HepG2 (cell line): ENCODE results near the gene TMIGD2. TPM values are rescaled to one million over a fixed set of nuclear protein-coding genes. Genes with fewer than 3 reads are reported as not detected.

ENCODE experiments used
- ASH2L ChIP-seq: fragments of 300-600, 200-600 bp; sonication (generic); IDR thresholded peaks from 2 replicates; pipeline ENCODE4 v1.7.0; 2017; ENCODE audit warnings: low read depth, mild to moderate bottlenecking, moderate library complexity, mixed read lengths, low read length; ENCODE audit not compliant: insufficient read length
- CSRNP1 ChIP-seq: sonication (generic); formaldehyde crosslinking; IDR thresholded peaks from 2 replicates; pipeline ENCODE4 v1.8.1; 2023; ENCODE audit warnings: mild to moderate bottlenecking, missing genetic modification reagents
- FOXA3 ChIP-seq: IDR thresholded peaks from 2 replicates; pipeline ENCODE4 v1.6.1; 2016; ENCODE audit warnings: missing genetic modification reagents, missing compliant biosample characterization
- HIVEP1 ChIP-seq: sonication (generic); formaldehyde crosslinking; IDR thresholded peaks from 2 replicates; pipeline ENCODE4 v1.4.0; 2020; ENCODE audit warnings: mild to moderate bottlenecking, missing genetic modification reagents
- KDM2A ChIP-seq: sonication (generic); formaldehyde crosslinking; IDR thresholded peaks from 2 replicates; pipeline ENCODE4 v1.4.0; 2020; ENCODE audit warnings: low read depth, missing genetic modification reagents, borderline replicate concordance
- MAZ ChIP-seq, 2 experiments: sonication (generic) in 1 of 2; formaldehyde crosslinking in 1 of 2; IDR thresholded peaks; 2 replicates each; pipeline versions ENCODE4 v1.5.0 to v1.6.1; 2012 to 2020; ENCODE audit warnings: low read depth in 2 of 2, mild to moderate bottlenecking in 2 of 2, borderline replicate concordance in 1 of 2, improper control_type of control experiment in 1 of 2, low read length in 1 of 2, missing genetic modification reagents in 1 of 2, moderate library complexity in 1 of 2
- REL ChIP-seq: sonication (generic); formaldehyde crosslinking; conservative IDR thresholded peaks from 2 replicates; pipeline ENCODE4 v1.8.0; 2022; ENCODE audit warnings: mild to moderate bottlenecking, missing genetic modification reagents, moderate library complexity
- SP4 ChIP-seq: sonication (generic); formaldehyde crosslinking; IDR thresholded peaks from 2 replicates; pipeline ENCODE4 v1.8.1; 2023; ENCODE audit warnings: mild to moderate bottlenecking, missing genetic modification reagents
- SP5 ChIP-seq: IDR thresholded peaks from 2 replicates; pipeline ENCODE4 v1.6.1; 2016; ENCODE audit warnings: low read depth, borderline replicate concordance
- ZNF556 ChIP-seq: sonication (generic); formaldehyde crosslinking; IDR thresholded peaks from 2 replicates; pipeline ENCODE4 v1.4.0; 2020; ENCODE audit warnings: mild to moderate bottlenecking, missing genetic modification reagents, borderline replicate concordance
- ZNF558 ChIP-seq: sonication (generic); formaldehyde crosslinking; IDR thresholded peaks from 2 replicates; pipeline ENCODE4 v1.9.0; 2022; ENCODE audit warnings: mild to moderate bottlenecking, missing genetic modification reagents, borderline replicate concordance
- ZNF841 ChIP-seq: sonication (generic); formaldehyde crosslinking; IDR thresholded peaks from 2 replicates; pipeline ENCODE4 v1.8.1; 2023; ENCODE audit warnings: missing genetic modification reagents, borderline replicate concordance
- polyA plus RNA-seq, 8 experiments: library from polyadenylated mRNA; depleted of rRNA in 3 of 8; stranded (reverse) in 7 of 8; unstranded in 1 of 8; fragments of >200 nt; fragmentation: Illumina TruSeq in 4 of 8; extraction: Trizol in 4 of 8; gene quantifications; 2 replicates each; pipeline versions ENCODE4 v1.2.1 to v1.2.3, GENCODE V29; 2011 to 2016; ENCODE audit warnings: low read depth in 4 of 8, missing spikeins in 1 of 8, mixed read lengths in 1 of 8; ENCODE audit not compliant: insufficient read depth in 1 of 8
- total RNA-seq, 5 experiments: library from RNA; depleted of rRNA; stranded (reverse); fragments of >200 nt; fragmentation: Illumina TruSeq; extraction: Trizol; gene quantifications; 2 replicates each; pipeline ENCODE4 v1.2.3, GENCODE V29; 2016; ENCODE audit warnings: low read depth in 1 of 5
- TF ChIP-seq, protein P1 (sequence below): sonication (generic); formaldehyde crosslinking; IDR thresholded peaks from 2 replicates; pipeline ENCODE4 v1.5.0; 2020; ENCODE audit warnings: missing genetic modification reagents
- TF ChIP-seq, protein P2 (sequence below): sonication (generic); formaldehyde crosslinking; IDR thresholded peaks from 2 replicates; pipeline ENCODE4 v1.5.0; 2020; ENCODE audit warnings: mild to moderate bottlenecking, missing genetic modification reagents, borderline replicate concordance
- TF ChIP-seq, protein P3 (sequence below): sonication (generic); formaldehyde crosslinking; IDR thresholded peaks from 2 replicates; pipeline ENCODE4 v1.5.0; 2020; ENCODE audit warnings: mild to moderate bottlenecking, missing genetic modification reagents

The TMIGD2 gene
- total and polyA plus RNA-seq, 2 of the 13 experiments (the other 11 are each of a cell fraction or from before 2014, with no cell fraction given), result 0.11 to 1.0 TPM

- 0 out of 2 replicates have a peak, but pooled peaks have one; percentile 62 for TF ChIP-seq CSRNP1 (CRISPR knock-in tag)
- 0 out of 2 replicates have a peak, but pooled peaks have one; percentile 59 for TF ChIP-seq ZNF841 (CRISPR knock-in tag)
- peak; percentile 20 for TF ChIP-seq ASH2L
- peak; percentile 53; the same call in 1 of the 2 replicates for TF ChIP-seq SP5
- 0 out of 2 replicates have a peak, but pooled peaks have one; percentile 47 for TF ChIP-seq MAZ (IDR thresholded peaks at IDR 0.05; ENCODE audit: borderline replicate concordance, low read depth, low read length)
- peak; percentile 56 for TF ChIP-seq MAZ (CRISPR knock-in tag; IDR thresholded peaks at IDR 0.05; ENCODE audit: low read depth)
- TF ChIP-seq, protein P1, sequence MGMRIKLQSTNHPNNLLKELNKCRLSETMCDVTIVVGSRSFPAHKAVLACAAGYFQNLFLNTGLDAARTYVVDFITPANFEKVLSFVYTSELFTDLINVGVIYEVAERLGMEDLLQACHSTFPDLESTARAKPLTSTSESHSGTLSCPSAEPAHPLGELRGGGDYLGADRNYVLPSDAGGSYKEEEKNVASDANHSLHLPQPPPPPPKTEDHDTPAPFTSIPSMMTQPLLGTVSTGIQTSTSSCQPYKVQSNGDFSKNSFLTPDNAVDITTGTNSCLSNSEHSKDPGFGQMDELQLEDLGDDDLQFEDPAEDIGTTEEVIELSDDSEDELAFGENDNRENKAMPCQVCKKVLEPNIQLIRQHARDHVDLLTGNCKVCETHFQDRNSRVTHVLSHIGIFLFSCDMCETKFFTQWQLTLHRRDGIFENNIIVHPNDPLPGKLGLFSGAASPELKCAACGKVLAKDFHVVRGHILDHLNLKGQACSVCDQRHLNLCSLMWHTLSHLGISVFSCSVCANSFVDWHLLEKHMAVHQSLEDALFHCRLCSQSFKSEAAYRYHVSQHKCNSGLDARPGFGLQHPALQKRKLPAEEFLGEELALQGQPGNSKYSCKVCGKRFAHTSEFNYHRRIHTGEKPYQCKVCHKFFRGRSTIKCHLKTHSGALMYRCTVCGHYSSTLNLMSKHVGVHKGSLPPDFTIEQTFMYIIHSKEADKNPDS, result peak; percentile 71; the same call in 1 of the 2 replicates
- TF ChIP-seq, protein P2, sequence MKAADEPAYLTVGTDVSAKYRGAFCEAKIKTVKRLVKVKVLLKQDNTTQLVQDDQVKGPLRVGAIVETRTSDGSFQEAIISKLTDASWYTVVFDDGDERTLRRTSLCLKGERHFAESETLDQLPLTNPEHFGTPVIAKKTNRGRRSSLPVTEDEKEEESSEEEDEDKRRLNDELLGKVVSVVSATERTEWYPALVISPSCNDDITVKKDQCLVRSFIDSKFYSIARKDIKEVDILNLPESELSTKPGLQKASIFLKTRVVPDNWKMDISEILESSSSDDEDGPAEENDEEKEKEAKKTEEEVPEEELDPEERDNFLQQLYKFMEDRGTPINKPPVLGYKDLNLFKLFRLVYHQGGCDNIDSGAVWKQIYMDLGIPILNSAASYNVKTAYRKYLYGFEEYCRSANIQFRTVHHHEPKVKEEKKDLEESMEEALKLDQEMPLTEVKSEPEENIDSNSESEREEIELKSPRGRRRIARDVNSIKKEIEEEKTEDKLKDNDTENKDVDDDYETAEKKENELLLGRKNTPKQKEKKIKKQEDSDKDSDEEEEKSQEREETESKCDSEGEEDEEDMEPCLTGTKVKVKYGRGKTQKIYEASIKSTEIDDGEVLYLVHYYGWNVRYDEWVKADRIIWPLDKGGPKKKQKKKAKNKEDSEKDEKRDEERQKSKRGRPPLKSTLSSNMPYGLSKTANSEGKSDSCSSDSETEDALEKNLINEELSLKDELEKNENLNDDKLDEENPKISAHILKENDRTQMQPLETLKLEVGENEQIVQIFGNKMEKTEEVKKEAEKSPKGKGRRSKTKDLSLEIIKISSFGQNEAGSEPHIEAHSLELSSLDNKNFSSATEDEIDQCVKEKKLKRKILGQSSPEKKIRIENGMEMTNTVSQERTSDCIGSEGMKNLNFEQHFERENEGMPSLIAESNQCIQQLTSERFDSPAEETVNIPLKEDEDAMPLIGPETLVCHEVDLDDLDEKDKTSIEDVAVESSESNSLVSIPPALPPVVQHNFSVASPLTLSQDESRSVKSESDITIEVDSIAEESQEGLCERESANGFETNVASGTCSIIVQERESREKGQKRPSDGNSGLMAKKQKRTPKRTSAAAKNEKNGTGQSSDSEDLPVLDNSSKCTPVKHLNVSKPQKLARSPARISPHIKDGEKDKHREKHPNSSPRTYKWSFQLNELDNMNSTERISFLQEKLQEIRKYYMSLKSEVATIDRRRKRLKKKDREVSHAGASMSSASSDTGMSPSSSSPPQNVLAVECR (CRISPR knock-in tag), result peak; percentile 70
- TF ChIP-seq, protein P3, sequence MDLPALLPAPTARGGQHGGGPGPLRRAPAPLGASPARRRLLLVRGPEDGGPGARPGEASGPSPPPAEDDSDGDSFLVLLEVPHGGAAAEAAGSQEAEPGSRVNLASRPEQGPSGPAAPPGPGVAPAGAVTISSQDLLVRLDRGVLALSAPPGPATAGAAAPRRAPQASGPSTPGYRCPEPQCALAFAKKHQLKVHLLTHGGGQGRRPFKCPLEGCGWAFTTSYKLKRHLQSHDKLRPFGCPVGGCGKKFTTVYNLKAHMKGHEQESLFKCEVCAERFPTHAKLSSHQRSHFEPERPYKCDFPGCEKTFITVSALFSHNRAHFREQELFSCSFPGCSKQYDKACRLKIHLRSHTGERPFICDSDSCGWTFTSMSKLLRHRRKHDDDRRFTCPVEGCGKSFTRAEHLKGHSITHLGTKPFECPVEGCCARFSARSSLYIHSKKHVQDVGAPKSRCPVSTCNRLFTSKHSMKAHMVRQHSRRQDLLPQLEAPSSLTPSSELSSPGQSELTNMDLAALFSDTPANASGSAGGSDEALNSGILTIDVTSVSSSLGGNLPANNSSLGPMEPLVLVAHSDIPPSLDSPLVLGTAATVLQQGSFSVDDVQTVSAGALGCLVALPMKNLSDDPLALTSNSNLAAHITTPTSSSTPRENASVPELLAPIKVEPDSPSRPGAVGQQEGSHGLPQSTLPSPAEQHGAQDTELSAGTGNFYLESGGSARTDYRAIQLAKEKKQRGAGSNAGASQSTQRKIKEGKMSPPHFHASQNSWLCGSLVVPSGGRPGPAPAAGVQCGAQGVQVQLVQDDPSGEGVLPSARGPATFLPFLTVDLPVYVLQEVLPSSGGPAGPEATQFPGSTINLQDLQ (CRISPR knock-in tag), result peak; percentile 13; the same call in 1 of the 2 replicates
- TF ChIP-seq SP4, result peak; percentile 86
- TF ChIP-seq ZNF558 (CRISPR knock-in tag), result peak; percentile 78; the same call in 1 of the 2 replicates
- 0 out of 2 replicates have a peak, but pooled peaks have one; percentile 18 for TF ChIP-seq FOXA3 (CRISPR knock-in tag)
- TF ChIP-seq HIVEP1 (CRISPR knock-in tag), result 0 out of 2 replicates have a peak, but pooled peaks have one; percentile 31
- 0 out of 2 replicates have a peak, but pooled peaks have one; percentile 20 for TF ChIP-seq ZNF556
- 0 out of 2 replicates have a peak, but pooled peaks have one; percentile 47 for TF ChIP-seq REL (CRISPR knock-in tag)
- TF ChIP-seq KDM2A (CRISPR knock-in tag), result peak; percentile 63
Measured at GRCh38 chr19:4343370-4344307, 41.5 kb upstream of the TMIGD2 start, which contains the start of gene MPND (continued).
